Measurements from ENCODE around the gene PITPNM3. TPM values are rescaled to one million over a fixed set of nuclear protein-coding genes. Genes with fewer than 3 reads are reported as not detected.

The PITPNM3 gene
- total RNA-seq, 1 donor from 2014 or later = 1.1 TPM

GRCh38 chr17:6413065-6413464 is 143.3 kb downstream of the PITPNM3 start:
- Mint-ChIP-seq H3K27me3 (peaks cover 11% of the 10 kb centered on the region), H3K4me3 (no peak overlapping the region), H3K27ac (no peak overlapping the region), H3K36me3 (ENCODE audit: low read depth) (no peaks in the 10 kb centered on the region), H3K4me1 (no peaks in the 10 kb centered on the region), H3K9me3 (no peaks in the 10 kb centered on the region)
- intact Hi-C loops (cut with micrococcal nuclease) = no loop called here
- ATAC-seq (ENCODE audit: low read depth) = no peak
- POLR2A ChIA-PET = no interaction called here
- DNase-seq = no peak
- no peak for TF ChIP-seq CTCF (IDR thresholded peaks at IDR 0.05)
- CTCF ChIA-PET = interaction anchor here (0.6 to 1.1 kb wide), 3 partner anchors 13 to 826 kb away, joined by 3 to 5 read pairs (median 3); no protein-coding TSS in a partner anchor

- ATAC-seq (ENCODE audit: low read depth) (no peak), DNase-seq (no peak)
- intact Hi-C loops (cut with micrococcal nuclease) = no loop called here
- Mint-ChIP-seq H3K27me3 (peaks cover 16% of the 10 kb centered on the region), H3K27ac (no peak overlapping the region), H3K36me3 (ENCODE audit: low read depth) (no peaks in the 10 kb centered on the region), H3K4me1 (no peaks in the 10 kb centered on the region), H3K4me3 (no peak overlapping the region), H3K9me3 (no peaks in the 10 kb centered on the region)
- TF ChIP-seq CTCF (IDR thresholded peaks at IDR 0.05) = no peak
- CTCF ChIA-PET = no interaction called here
- POLR2A ChIA-PET = no interaction called here
Observed at GRCh38 chr17:6408735-6409134, 147.6 kb downstream of the PITPNM3 start.

GRCh38 chr17:6408276-6408675 is 148.1 kb downstream of the PITPNM3 start:
- Mint-ChIP-seq H3K27ac (no peak overlapping the region), H3K27me3 (peaks cover 14% of the 10 kb centered on the region), H3K4me1 (no peaks in the 10 kb centered on the region), H3K9me3 (no peaks in the 10 kb centered on the region), H3K36me3 (ENCODE audit: low read depth) (no peaks in the 10 kb centered on the region), H3K4me3 (no peak overlapping the region)
- intact Hi-C loops (cut with micrococcal nuclease) = no loop called here
- no peak for TF ChIP-seq CTCF (IDR thresholded peaks at IDR 0.05)
- ChIA-PET POLR2A (no interaction called here), CTCF (no interaction called here)
- no peak for DNase-seq
- ATAC-seq (ENCODE audit: low read depth) = no peak

GRCh38 chr17:6402258-6402657 is 154.1 kb downstream of the PITPNM3 start:
- no peaks in the 10 kb centered on the region for H3K4me1 Mint-ChIP-seq
- ChIA-PET CTCF (no interaction called here), POLR2A (no interaction called here)
- no peak for TF ChIP-seq CTCF (IDR thresholded peaks at IDR 0.05)
- ATAC-seq (ENCODE audit: low read depth) (no peak), DNase-seq (no peak)
- H3K9me3 Mint-ChIP-seq = peaks cover 8% of the 10 kb centered on the region
- H3K4me3 Mint-ChIP-seq = no peak overlapping the region
- intact Hi-C loops (cut with micrococcal nuclease) = no loop called here
- no peaks in the 10 kb centered on the region for H3K36me3 Mint-ChIP-seq (ENCODE audit: low read depth)
- H3K27ac Mint-ChIP-seq = no peak overlapping the region
- H3K27me3 Mint-ChIP-seq = peaks cover 6% of the 10 kb centered on the region

Other genes starting within 250 kb of the PITPNM3 start
- not detected in 2 replicates for gene AIPL1, start 121.4 kb downstream of the PITPNM3 start, total RNA-seq
- 0.27 and 0.69 TPM in 2 replicates for gene PIMREG, start 112.1 kb downstream of the PITPNM3 start, total RNA-seq
- gene KIAA0753, start 84.2 kb upstream of the PITPNM3 start, total RNA-seq = 21.0 and 24.7 TPM in 2 replicates
- gene TXNDC17, start 84.5 kb upstream of the PITPNM3 start, total RNA-seq = 42.7 and 54.5 TPM in 2 replicates
- gene MED31, start 95.0 kb upstream of the PITPNM3 start, total RNA-seq = 16.5 and 23.4 TPM in 2 replicates
- 2.9 and 3.5 TPM in 2 replicates for gene C17orf100, start 95.2 kb upstream of the PITPNM3 start, total RNA-seq
- gene SLC13A5, start 156.8 kb upstream of the PITPNM3 start, total RNA-seq = not detected in 2 replicates
- gene XAF1, start 199.5 kb upstream of the PITPNM3 start, total RNA-seq = 50.4 and 62.5 TPM in 2 replicates
- gene FBXO39, start 219.7 kb upstream of the PITPNM3 start, total RNA-seq = 0.12 and 0.22 TPM in 2 replicates